GM19324 (cell line): ENCODE data around the gene ANKFY1.
"Not testable (repeated sequence)": the region's sequence is repeated elsewhere in the genome, so short reads cannot be mapped to it uniquely, and the experiment has no call there.

Source experiments
- ATAC-seq: cut with Tn5 transposase; IDR thresholded peaks from one replicate; pipeline ENCODE4 v1.9.1; 2021; ENCODE audit warnings: mild to moderate bottlenecking, moderate library complexity; ENCODE audit not compliant: unreplicated experiment, low FRiP score

Gene ANKFY1

GRCh38 chr17:4262703-4263102 is 1.1 kb downstream of the ANKFY1 start:
- no peak for ATAC-seq

GRCh38 chr17:4261452-4261851 is 2.3 kb downstream of the ANKFY1 start:
- no peak for ATAC-seq

- ATAC-seq = no peak
Measured at GRCh38 chr17:4258867-4259266, 4.9 kb downstream of the ANKFY1 start.

GRCh38 chr17:4256952-4257351 is 6.8 kb downstream of the ANKFY1 start:
- no peak for ATAC-seq

GRCh38 chr17:4255271-4255670 is 8.5 kb downstream of the ANKFY1 start:
- ATAC-seq = not testable (repeated sequence)

GRCh38 chr17:4250887-4251286 is 12.9 kb downstream of the ANKFY1 start:
- no peak for ATAC-seq

GRCh38 chr17:4249452-4250029 is 14.2 kb downstream of the ANKFY1 start:
- no peak for ATAC-seq

- ATAC-seq = no peak
Measured at GRCh38 chr17:4248504-4249277, 15.1 kb downstream of the ANKFY1 start.

- no peak for ATAC-seq
Measured at GRCh38 chr17:4247971-4248388, 15.8 kb downstream of the ANKFY1 start.

GRCh38 chr17:4247361-4247970 is 16.3 kb downstream of the ANKFY1 start:
- no peak for ATAC-seq

GRCh38 chr17:4246674-4247073 is 17.1 kb downstream of the ANKFY1 start:
- no peak for ATAC-seq

GRCh38 chr17:4241535-4241934 is 22.2 kb downstream of the ANKFY1 start:
- ATAC-seq = no peak

- no peak for ATAC-seq
Measured at GRCh38 chr17:4236456-4236855, 27.3 kb downstream of the ANKFY1 start.

GRCh38 chr17:4235372-4236279 is 28.2 kb downstream of the ANKFY1 start:
- ATAC-seq = no peak

- ATAC-seq = no peak
Measured at GRCh38 chr17:4234401-4234800, 29.4 kb downstream of the ANKFY1 start.

GRCh38 chr17:4233668-4234258 is 30.0 kb downstream of the ANKFY1 start:
- ATAC-seq = no peak

- no peak for ATAC-seq
Measured at GRCh38 chr17:4232168-4232813, 31.5 kb downstream of the ANKFY1 start.

GRCh38 chr17:4229627-4230541 is 33.9 kb downstream of the ANKFY1 start:
- ATAC-seq = no peak
